GM19372 (cell line): ENCODE results near the gene CAMTA1.

Experiments
- ATAC-seq: cut with Tn5 transposase; IDR thresholded peaks from one replicate; pipeline ENCODE4 v1.9.1; 2021; ENCODE audit warnings: mild to moderate bottlenecking, low read depth, moderate library complexity; ENCODE audit not compliant: unreplicated experiment

The CAMTA1 gene

DNA sequence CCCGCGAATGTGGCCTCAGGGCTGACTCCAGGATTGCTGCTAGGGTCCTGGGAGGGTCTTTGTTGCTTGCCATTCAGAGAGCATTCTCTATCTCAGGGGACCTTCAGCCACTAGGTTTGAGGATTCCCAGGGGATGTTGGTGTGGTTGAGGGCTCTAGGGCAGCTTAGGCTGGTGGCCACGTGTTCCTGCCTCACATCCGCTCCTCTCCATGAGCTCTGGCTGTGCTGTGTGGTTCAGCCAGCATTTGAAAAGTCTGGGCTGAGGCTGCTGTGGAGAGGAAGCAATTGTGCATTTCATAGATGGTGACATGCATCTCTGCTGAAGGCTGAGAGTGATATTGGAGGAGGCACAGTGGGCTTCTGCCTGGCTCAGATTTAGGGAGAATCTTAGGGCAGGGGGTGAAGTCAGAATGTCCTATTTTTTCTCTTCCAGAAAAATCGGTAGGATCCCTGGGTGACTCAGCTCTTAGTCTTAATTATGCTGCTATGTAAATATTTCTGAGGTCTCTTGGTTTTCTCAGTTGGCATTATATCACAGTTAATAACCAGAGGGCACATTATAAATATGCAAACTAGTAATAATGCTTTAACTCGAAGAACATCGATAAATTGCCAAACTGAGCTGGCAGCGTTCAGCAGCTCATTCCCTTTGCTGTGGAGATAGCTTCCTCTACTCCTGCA, 182.3 kb downstream of the CAMTA1 start:
- ATAC-seq: no peak

DNA sequence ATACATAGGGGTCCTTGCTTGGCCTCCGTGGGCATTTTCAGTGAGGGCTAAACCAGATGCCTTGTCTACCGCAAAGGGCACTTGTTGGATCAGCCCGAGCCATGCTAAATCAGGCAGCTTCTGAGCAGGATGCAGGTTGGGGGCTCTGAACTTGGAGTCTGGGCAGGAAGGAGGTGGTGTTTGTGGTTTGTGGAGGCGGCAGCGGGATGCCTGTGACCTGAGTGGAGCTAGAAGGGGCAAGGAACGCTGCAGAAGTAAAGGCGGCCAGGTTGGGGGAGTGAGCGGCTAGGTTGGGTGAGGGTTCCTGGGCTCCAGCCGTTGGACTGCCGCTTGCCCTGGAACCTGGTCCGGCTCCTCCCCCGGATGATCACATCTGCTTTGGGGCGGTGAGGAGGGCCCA, 183.9 kb downstream of the CAMTA1 start:
- ATAC-seq: no peak

DNA sequence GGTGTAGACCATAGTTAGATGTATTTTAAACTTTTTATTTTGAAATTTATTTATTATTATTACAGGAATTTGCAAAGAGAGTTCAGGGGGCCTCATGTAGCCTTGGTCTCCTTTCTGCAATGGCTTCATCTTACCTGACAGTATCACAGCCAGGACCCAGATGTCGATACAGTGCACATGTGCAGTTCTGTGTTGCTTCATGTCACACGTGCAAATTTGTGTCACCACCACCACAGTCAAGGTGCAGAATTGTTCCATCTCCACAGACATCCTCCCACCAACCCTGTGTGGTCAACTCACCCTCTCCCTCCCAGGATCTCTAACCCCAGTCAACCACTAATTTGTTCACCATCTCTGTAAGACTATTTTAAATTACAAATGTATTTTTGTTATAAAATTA, 184.5 kb downstream of the CAMTA1 start:
- no peak for ATAC-seq

DNA sequence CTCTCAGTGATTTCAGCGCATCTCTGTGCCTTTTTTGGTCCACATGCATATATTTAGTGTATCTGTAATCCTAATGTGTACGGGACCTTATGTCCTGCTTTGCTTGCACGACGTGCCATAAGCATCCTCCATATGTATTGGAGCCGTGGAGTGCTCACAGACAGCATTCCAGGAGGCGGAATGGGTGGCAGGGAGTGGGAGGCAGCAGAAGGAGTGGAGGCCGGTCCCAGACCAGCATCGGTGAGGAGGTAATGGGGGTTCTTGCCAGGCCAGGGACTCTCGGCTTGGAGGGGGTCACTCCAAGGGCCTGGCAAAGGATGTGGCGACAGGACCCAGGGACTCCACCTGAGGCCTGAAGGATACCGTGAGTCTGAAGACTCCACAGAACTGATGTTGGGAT, 185.0 kb downstream of the CAMTA1 start:
- no peak for ATAC-seq

DNA sequence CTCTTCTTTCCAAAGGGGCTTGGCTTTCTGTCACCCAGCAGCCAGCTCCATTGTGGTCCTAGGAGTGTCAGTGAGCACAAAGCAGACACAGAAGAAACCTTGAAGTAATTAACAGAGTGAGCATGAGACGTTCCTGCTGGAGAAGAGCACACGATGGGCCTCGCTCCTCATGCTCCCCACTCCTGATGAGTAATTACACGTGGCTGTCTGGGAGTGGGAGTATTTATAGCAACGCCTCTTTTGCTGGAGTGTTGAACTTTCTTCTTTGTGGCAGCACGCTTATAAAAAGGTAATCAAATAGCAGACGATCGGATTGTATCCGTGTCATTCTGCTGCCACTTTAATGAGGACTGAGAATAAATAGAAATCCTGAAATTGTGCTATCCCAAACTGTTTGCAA, 185.8 kb downstream of the CAMTA1 start:
- no peak for ATAC-seq

DNA sequence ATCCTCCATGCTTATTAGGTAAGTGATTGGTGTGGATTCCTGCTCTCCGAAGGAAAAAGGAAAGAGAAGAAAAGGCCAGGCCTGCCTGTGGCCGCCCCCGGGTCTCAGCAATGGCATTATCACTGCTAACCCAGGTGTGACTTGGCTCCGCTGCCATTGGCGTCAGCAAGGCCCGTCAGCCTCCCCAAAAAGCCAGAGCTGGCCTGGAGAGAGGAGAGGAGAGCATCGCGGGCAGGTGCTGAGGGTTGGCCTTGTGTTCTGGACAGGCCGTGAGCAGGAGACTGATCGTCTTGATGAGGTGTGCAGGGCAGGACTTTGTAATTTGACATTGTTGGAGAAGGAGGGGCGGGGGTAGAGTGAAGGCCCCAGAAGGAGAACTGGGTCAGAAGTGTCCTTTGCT, 186.4 kb downstream of the CAMTA1 start:
- ATAC-seq: no peak

DNA sequence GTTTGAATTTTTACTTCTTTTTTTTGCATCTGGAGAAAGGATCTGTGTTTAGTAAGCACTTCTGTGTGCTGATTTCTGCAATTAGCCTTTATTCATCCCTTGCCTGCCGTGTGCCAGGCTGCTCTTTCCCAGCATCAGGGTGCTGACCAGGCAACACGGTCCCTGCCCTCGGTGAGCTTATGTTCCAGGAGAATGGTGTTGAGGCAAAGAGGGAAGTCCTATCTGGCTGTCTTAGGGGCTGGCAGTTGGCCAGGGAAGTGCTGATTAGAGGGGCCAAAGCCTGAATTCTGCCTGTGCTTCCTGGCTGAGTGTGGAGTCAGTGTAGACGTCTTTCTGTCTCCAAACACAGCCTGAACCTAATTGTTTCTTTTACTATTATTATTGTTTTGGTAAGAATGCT, 187.1 kb downstream of the CAMTA1 start:
- ATAC-seq: no peak

DNA sequence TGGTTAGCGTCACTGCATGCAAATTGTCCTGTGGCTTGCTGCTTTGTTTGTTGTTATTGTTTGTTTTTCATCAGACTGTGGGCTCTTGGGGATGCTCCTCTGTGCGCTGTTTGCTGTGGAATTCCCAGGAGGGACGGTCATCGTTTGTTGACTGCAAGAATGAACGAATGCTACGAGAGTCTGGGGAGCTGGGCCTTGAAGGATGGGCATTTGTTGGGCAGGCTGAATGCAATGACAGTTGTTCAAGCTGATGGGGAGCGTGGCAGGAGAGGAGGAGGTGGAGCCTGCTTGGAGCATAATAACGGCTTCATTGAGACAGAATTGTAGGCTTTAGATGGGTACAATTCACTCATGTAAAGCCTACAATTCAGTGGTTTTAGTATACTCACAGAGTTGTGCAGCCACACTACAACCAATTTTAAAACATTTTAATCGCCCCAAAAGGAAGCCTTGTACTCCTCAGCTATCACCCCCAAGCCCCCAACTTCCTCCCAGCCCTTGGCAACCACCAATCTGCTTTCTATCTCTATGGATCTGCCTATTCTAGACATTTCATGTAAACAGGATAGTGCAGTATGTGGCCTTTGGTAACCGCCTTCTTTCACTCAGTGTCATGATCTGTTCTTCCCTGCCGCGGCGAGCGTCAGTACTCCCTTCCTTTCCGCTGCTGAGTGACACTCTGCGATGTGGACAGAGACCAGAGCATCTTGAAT, 190.2 kb downstream of the CAMTA1 start:
- no peak for ATAC-seq

DNA sequence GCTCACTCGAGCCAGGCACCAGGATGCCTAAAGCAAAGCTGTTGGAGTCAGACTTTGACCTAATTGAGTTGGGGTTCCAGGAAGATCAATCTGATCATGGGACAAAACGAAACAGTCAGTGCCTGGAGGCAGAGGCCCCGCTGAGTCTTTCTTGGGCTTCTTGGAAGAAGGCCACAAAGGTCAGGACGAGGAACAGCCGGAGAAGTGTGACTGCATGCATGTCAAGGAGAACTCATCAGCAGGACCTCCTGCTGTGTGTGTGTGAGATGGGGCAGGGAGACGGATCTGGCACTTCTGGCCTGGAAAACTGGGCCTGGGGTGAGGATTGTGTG, 190.8 kb downstream of the CAMTA1 start:
- ATAC-seq: no peak

DNA sequence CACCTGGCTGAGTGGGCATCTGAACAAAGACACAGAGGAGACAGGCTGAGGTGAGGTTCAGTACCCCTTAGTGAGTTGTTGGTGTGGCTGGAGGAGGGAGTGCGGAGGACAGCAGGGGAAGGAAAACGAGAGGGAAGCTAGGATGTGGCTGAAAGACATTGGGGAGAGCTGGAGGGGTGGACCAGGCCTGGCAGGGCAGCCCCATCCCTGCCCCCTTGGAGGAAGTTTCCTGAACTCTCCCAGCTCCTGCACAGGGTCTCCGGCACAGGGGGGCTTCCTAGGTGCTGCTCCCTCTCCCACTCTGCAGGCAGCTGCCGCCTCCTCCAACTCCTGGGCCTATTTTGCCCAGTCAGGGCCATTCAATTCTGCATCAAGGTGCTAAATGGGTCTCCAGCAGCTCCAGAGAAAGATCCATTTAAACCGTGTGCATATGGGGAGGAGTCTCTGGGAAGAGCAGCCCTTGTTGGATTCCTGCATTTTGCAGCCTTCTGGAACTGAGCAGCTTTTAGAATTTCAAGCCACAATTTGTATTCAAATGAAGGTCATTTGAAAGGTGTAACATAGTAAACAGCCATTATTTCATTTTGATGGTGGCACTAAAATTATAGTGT, 193.9 kb downstream of the CAMTA1 start:
- no peak for ATAC-seq

DNA sequence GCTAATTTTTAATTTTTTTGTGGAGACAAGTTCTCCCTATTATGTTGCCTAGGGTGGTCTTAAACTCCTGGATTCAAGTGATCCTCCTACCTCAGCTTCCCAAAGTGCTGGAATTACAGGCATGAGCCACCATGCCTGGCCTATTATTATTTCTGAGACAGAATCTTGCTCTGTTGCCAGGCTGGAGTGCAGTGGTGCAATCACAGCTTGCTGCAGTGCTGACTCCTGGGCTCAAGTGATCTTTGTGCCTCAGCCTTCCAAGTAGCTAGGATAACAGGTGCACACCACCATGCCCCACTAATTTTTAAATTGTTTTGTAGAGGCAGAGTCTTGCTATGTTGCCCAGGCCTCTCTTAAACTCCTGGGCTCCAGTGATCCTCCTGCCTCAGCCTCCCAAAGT, 196.3 kb downstream of the CAMTA1 start:
- no peak for ATAC-seq

DNA sequence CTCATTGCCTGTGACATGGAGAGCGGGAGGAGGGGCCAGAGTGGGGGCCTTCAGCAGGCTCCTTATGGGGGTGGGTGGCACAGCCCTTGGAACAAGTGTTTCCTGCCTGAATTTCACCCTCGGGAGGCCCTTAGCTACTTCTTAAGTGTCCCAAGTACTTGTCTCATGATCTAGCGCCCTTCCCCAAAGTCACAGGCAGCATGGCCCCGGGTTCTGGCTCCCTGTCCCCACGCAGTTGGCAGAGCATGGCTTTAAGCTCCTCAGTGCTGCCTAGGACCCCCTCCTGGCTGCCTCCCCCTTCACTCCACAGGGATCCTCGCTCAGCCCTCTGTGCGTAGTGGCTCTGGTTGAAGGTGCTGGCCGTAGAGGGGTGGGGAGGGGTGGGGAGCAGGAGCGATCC, 197.2 kb downstream of the CAMTA1 start:
- ATAC-seq: no peak

DNA sequence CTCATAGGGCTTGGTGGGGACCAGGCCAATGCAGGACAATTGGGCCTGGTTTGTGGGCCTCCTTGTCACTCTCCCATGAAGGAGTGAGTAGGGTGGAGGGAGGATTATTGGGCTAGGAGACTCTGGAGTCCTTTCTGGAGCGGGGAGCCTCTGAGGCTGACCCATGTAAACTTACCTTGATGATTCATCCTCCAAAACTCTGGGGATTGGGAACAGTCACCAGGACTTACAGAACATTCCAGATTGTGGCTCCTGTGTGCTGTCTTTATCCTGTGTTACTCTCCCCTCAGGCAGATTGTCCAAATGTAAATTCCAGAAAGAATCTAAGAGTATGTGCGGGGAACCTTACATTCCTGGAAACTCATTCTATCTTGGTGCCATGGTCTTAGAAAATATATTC, 197.6 kb downstream of the CAMTA1 start:
- no peak for ATAC-seq

DNA sequence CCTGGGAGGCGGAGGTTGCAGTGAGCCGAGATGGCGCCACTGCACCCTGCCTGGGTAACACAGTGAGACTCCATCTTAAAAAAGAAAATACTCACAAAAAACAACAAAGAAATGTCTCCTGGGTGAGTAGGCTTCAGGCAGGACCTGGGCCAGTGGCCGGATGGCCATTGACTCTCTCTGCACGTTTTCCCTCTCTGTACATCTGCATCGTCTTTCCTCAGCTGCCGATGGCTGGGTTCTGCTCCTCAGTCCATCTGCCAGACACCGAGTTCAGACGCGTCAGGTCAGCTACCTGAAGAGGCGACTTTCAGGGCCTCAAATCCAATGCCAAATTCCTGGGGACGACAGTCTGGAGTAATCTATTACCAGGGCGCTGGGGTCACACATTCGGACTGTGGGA, 199.3 kb downstream of the CAMTA1 start:
- no peak for ATAC-seq

DNA sequence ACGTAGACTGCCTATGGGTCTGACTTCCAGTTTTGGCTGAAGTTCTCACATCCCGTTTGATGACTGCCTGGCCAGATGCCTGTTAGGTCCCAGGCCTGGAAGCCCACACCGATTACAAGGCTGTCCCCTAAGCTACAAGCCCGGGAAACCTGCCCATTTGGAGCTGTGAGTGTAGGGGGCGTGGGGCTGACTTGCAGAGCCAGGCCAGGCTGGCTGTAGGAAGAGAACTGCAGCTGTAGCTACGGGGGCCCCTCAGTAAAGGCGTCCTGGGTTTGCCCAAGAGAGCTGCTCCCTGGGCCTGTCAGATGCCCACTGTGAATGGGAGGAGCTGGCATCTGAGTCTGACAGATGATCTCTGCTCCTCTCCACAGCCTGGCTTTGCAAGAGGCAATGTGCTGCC, 199.7 kb downstream of the CAMTA1 start:
- no peak for ATAC-seq

DNA sequence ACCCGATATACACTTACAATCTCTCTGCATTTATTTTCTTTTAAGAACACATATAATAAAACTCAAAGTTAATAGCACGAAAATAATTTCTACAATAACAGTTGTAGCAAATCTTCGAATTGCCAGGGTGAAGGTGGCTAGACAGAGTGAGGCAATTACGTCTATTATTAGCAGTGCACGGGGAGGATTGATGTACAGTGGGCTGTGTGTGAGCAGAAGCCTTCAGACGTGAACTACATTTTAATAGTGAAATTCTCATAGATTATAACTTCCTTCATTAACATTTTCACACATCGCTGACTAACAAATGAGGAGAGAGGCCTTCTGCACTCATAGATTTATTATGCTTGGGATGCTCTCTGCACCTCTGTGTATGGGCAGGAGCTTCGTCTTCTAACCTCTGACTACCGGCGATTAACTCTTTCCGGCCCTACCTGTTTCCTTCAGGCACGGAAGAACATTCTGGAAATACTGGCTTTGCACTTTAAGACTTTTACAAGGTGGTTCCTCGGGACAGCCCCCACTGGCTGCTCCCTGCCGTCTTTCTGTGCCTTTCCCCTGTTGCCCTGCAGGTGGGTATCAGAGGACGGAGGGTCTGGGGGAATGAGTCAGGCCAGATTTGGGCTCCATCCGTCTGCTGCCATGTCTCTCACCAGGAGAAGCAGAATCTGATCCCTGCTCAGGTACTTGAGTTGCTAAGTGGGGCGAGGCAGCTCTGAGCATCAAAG, 200.5 kb downstream of the CAMTA1 start:
- ATAC-seq: no peak

DNA sequence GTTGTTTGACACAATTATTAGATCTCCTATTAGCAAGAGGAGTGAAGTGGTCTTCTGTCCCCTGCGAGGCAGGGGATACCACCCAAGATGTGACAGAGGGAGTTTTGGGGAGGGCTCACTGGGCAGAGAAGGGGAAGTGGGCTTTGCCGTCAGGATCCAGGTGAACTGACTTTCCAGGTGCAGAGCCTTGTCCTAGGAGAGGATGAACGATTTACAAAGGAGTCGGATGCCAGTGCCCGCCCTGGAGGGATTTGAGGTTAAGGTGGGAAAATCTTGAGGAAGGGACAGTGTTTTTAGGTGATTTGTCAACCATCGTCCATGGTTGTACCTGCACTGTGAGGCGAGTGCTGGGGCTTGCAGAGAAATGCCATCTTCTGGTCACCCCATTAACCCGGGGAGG, 201.0 kb downstream of the CAMTA1 start:
- ATAC-seq: no peak

DNA sequence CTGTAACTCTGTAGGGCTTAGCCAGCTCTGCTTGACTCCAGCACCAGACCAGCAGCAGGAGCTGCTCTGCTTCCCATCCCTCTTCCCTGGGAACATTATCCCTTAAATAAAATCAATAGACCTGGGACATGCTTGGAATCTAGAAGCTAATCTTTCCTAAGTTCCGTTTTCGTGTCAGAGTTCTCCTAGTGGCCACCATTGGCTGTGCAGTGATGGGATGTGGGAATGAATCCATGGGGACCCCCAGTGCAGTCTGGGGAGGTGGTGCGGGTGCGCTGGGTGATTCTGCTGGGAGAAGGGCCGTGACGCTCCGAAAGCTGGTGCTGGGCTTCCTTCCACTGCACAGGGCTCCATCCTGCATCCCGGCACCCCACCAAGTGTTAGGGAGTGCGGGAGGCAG, 202.7 kb downstream of the CAMTA1 start:
- ATAC-seq: no peak

DNA sequence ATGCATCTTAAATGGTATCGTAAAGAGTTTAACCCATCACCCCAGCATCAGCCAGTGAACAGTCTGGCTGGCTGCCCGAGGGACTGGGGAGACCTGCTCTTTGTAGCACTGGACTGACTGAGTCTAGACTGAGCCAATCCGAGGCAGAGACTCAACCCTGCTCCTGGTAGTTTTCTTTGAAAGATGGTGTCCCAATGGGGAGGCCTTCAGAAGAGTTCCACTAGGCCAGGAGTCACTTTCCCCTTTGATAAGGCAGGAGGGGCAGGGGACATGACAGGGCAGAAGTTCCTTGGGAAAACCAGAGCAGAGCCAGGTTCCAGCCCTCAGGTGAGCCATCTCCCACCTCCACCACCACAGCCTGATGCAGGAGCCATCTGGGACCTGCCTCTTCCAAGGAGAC, 203.5 kb downstream of the CAMTA1 start:
- ATAC-seq: no peak

DNA sequence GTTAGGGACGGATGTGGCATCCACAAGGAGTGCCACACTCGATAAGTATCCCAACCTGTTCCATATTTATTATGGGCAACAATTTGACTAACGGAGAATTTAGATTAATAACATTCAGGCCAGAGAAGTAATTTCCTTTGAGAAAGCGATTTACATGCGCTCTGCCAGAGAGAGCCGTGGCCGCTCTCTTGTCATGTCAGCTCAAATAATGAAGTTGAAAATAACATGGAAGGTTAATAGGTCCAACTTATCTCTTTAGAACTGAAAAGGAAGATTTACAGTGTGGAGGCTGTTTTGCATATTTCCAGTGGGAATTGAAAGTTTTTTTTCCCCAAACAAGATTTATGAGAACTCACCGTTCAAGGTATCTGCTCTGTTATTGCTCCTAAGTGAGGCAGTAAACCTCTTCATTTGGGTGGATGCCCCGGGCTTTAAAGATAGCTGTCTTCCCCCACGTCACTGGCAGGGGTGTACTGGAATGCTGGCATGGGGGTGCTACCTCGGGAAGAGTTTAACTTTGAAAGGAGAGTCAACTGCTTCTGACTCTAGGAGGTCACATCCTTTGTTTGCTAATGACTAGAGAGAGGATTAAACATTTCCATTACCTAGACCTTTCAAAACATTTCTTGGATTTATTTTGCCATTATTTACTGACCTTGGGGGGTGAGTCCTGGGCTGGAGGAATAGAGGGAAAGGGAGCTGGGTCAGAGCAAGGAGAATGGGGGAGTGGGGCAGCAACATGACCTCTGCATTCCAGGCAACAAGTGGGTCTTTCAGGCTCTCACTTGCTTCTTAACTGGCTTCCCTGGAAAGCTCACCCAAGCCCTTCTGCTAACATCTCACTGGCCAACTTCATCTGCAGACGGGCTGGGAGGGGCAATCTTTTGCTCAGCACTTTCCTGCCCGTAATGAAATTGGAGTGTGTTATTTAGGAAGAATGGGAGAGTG, 204.2 kb downstream of the CAMTA1 start:
- ATAC-seq: no peak
